H1 (cell line): ENCODE results near the gene ASCL2. TPM values are rescaled to one million over a fixed set of nuclear protein-coding genes. Genes with fewer than 3 reads are reported as not detected.

Experiments
- CHD7 ChIP-seq: fragments of 300-600 bp; sonication (generic); IDR thresholded peaks from 2 replicates; pipeline ENCODE4 v1.7.1; 2012; ENCODE audit warnings: low read length, moderate library complexity, mild to moderate bottlenecking, inconsistent platforms; ENCODE audit not compliant: insufficient replicate concordance
- POLR2AphosphoS5 ChIP-seq: IDR thresholded peaks from 2 replicates; pipeline ENCODE4 v1.6.1; 2011; ENCODE audit warnings: low read depth, low read length
- RXRA ChIP-seq: IDR thresholded peaks from 2 replicates; pipeline ENCODE4 v1.6.1; 2011; ENCODE audit warnings: low read depth, mild to moderate bottlenecking, low read length, moderate library complexity; ENCODE audit not compliant: insufficient read depth
- polyA plus RNA-seq, 7 experiments: library from polyadenylated mRNA; depleted of rRNA in 3 of 7; stranded (reverse) in 5 of 7; unstranded in 2 of 7; fragments of >200 nt in 5 of 7; fragments of 200-250 nt in 2 of 7; gene quantifications; 1 replicate in 5 of 7; 2 replicates in 1 of 7; 4 replicates in 1 of 7; pipeline versions ENCODE4 v1.2.1 to v1.2.3, GENCODE V29; 2011 to 2013; ENCODE audit warnings: missing spikeins in 2 of 7, mixed read lengths in 2 of 7
- total RNA-seq: library from RNA; stranded (reverse); fragmentation: NEBNext Ultra II Directional; extraction: Animal tissue kit (Norgen Biotek cat#: 25700); gene quantifications from 2 replicates; pipeline ENCODE4 v1.2.1, GENCODE V29; 2021

The ASCL2 gene
- total and polyA plus RNA-seq, 2 of the 8 experiments (the other 6 are each of a cell fraction or from before 2014, with no cell fraction given) = 0.51 to 0.56 TPM

GRCh38 chr11:2273311-2273710 lies 2.9 kb upstream of the ASCL2 start (continued):
- TF ChIP-seq CHD7 = no peak
- TF ChIP-seq POLR2AphosphoS5 = no peak
- TF ChIP-seq RXRA = no peak
